ENCODE data around the gene GPR107.

DNA sequence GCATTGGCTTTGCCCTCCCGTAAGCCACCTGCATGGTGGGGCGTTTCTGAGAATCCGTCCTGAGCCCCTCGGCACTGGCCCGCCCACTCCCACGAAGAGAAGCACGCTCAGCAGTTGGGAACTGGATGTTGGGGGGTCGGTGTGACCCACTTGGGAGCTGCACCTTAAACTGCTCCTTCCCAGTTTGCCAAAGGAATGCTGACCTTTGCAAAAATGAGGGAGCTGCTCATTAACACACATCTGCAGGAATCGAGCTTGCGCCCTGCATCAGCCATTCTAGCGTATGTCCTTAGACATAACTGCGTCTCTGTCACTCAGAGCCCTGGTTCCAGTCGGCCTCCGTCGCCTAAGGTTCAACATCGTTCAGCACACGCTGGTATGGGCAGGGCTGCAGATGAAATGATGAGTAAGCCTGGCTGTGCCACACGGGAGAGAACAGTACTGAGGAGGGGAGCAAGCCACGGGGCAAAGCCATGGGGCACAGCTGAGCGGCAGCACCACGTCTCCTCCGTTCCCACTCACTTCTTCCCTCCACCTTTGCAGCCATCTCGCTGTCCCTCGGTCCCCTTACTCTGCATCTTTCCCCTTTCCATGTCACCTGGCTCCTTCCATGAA is 89.7 kb downstream of the GPR107 start:
- no peak for TF ChIP-seq POLR2AphosphoS5 (IDR thresholded peaks at IDR 0.05)
- TF ChIP-seq, protein P1, sequence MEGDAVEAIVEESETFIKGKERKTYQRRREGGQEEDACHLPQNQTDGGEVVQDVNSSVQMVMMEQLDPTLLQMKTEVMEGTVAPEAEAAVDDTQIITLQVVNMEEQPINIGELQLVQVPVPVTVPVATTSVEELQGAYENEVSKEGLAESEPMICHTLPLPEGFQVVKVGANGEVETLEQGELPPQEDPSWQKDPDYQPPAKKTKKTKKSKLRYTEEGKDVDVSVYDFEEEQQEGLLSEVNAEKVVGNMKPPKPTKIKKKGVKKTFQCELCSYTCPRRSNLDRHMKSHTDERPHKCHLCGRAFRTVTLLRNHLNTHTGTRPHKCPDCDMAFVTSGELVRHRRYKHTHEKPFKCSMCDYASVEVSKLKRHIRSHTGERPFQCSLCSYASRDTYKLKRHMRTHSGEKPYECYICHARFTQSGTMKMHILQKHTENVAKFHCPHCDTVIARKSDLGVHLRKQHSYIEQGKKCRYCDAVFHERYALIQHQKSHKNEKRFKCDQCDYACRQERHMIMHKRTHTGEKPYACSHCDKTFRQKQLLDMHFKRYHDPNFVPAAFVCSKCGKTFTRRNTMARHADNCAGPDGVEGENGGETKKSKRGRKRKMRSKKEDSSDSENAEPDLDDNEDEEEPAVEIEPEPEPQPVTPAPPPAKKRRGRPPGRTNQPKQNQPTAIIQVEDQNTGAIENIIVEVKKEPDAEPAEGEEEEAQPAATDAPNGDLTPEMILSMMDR (IDR thresholded peaks at IDR 0.05), result no peak

All from suprapubic skin (tissue), 3 donors.